H7 (cell line): ENCODE results near the gene RETREG1. TPM values are rescaled to one million over a fixed set of nuclear protein-coding genes. Genes with fewer than 3 reads are reported as not detected.
"Not testable (repeated sequence)": the region's sequence is repeated elsewhere in the genome, so short reads cannot be mapped to it uniquely, and the experiment has no call there.

Experiments
- DNase-seq: peaks from one replicate; pipeline ENCODE4 v3.0.0; 2012
- H3K27me3 ChIP-seq: 2 replicates; pipeline ENCODE4 v1.6.0; 2011; ENCODE audit warnings: mild to moderate bottlenecking, low read length; ENCODE audit not compliant: control insufficient read depth, insufficient read depth
- H3K36me3 ChIP-seq: replicated peaks from 2 replicates; pipeline ENCODE4 v1.5.1; 2011; ENCODE audit warnings: low read length; ENCODE audit not compliant: control insufficient read depth, insufficient read depth
- H3K4me3 ChIP-seq: 2 replicates; pipeline ENCODE4 v1.5.1; 2011; ENCODE audit warnings: low read depth, mild to moderate bottlenecking, control low read depth, low read length, moderate library complexity; ENCODE audit not compliant: insufficient read depth
- total RNA-seq: library from RNA; depleted of rRNA; stranded (reverse); fragments of >200 nt; shearing (Covaris generic); gene quantifications from 2 replicates; pipeline ENCODE4 v1.2.3, GENCODE V29; 2014

The RETREG1 gene
- total RNA-seq, 1 experiment from 2014 or later, result 0.28 TPM

GRCh38 chr5:16544607-16545374, 72.0 kb downstream of the RETREG1 start:
- H3K27me3 ChIP-seq, result no peaks in the 10 kb centered on the region
- H3K4me3 ChIP-seq, result no peak overlapping the region
- no peak for DNase-seq
- H3K36me3 ChIP-seq, result no peaks in the 10 kb centered on the region

- not testable (repeated sequence) for DNase-seq, H3K36me3 ChIP-seq, H3K27me3 ChIP-seq, H3K4me3 ChIP-seq
These were observed 73.6 kb downstream of the RETREG1 start for GRCh38 chr5:16543206-16543605.

- no peaks in the 10 kb centered on the region for H3K36me3 ChIP-seq
- no peak overlapping the region for H3K4me3 ChIP-seq
- DNase-seq, result no peak
- no peaks in the 10 kb centered on the region for H3K27me3 ChIP-seq
These were observed 74.6 kb downstream of the RETREG1 start for GRCh38 chr5:16542236-16542635.

- H3K36me3 ChIP-seq, DNase-seq, H3K27me3 ChIP-seq: not testable (repeated sequence)
These were observed 75.2 kb downstream of the RETREG1 start for GRCh38 chr5:16541592-16541991.

GRCh38 chr5:16540421-16540820, 76.4 kb downstream of the RETREG1 start:
- H3K4me3 ChIP-seq, result no peak overlapping the region
- no peak for DNase-seq
- no peaks in the 10 kb centered on the region for H3K36me3 ChIP-seq
- H3K27me3 ChIP-seq, result no peaks in the 10 kb centered on the region

More at GRCh38 chr5:16541592-16541991, 75.2 kb downstream of the RETREG1 start:
- H3K4me3 ChIP-seq, result not testable (repeated sequence)

- Histone ChIP-seq H3K27me3 (no peaks in the 10 kb centered on the region), H3K36me3 (no peaks in the 10 kb centered on the region), H3K4me3 (no peak overlapping the region)
- no peak for DNase-seq
These were observed 77.6 kb downstream of the RETREG1 start for GRCh38 chr5:16539169-16539666.

GRCh38 chr5:16538006-16538405, 78.8 kb downstream of the RETREG1 start:
- no peaks in the 10 kb centered on the region for H3K36me3 ChIP-seq
- H3K4me3 ChIP-seq, result no peak overlapping the region
- no peak for DNase-seq
- H3K27me3 ChIP-seq, result no peaks in the 10 kb centered on the region

GRCh38 chr5:16536818-16537217, 80.0 kb downstream of the RETREG1 start:
- DNase-seq, result no peak
- Histone ChIP-seq H3K4me3 (no peak overlapping the region), H3K27me3 (no peaks in the 10 kb centered on the region), H3K36me3 (no peaks in the 10 kb centered on the region)

- DNase-seq, result no peak
- Histone ChIP-seq H3K4me3 (no peak overlapping the region), H3K27me3 (no peaks in the 10 kb centered on the region), H3K36me3 (no peaks in the 10 kb centered on the region)
These were observed 80.6 kb downstream of the RETREG1 start for GRCh38 chr5:16536246-16536645.

GRCh38 chr5:16534280-16534679, 82.5 kb downstream of the RETREG1 start:
- Histone ChIP-seq H3K36me3 (no peaks in the 10 kb centered on the region), H3K27me3 (no peaks in the 10 kb centered on the region), H3K4me3 (no peak overlapping the region)
- DNase-seq, result no peak

- no peaks in the 10 kb centered on the region for H3K27me3 ChIP-seq
- no peak overlapping the region for H3K4me3 ChIP-seq
- DNase-seq, result no peak
- no peaks in the 10 kb centered on the region for H3K36me3 ChIP-seq
These were observed 85.6 kb downstream of the RETREG1 start for GRCh38 chr5:16531063-16531648.

GRCh38 chr5:16529306-16529705, 87.5 kb downstream of the RETREG1 start:
- Histone ChIP-seq H3K36me3 (no peaks in the 10 kb centered on the region), H3K4me3 (no peak overlapping the region), H3K27me3 (no peaks in the 10 kb centered on the region)
- DNase-seq, result no peak

GRCh38 chr5:16528382-16529110, 88.3 kb downstream of the RETREG1 start:
- DNase-seq, result no peak
- Histone ChIP-seq H3K27me3 (no peaks in the 10 kb centered on the region), H3K36me3 (no peaks in the 10 kb centered on the region), H3K4me3 (no peak overlapping the region)

GRCh38 chr5:16525651-16526050, 91.1 kb downstream of the RETREG1 start:
- H3K36me3 ChIP-seq, result no peaks in the 10 kb centered on the region
- no peak overlapping the region for H3K4me3 ChIP-seq
- no peak for DNase-seq
- no peaks in the 10 kb centered on the region for H3K27me3 ChIP-seq

GRCh38 chr5:16524286-16524685, 92.5 kb downstream of the RETREG1 start:
- Histone ChIP-seq H3K27me3 (no peaks in the 10 kb centered on the region), H3K4me3 (no peak overlapping the region), H3K36me3 (no peaks in the 10 kb centered on the region)
- DNase-seq, result no peak
